HepG2 (cell line): ENCODE measurements around the gene SPI1. TPM values are rescaled to one million over a fixed set of nuclear protein-coding genes. Genes with fewer than 3 reads are reported as not detected.

Experiments used
- ATAC-seq: fragments of 200-7000 bp; cut with Tn5 transposase; 3 replicates; pipeline ENCODE4 v1.9.1; 2020; ENCODE audit warnings: mild to moderate bottlenecking, moderate library complexity
- BruUV-seq: library from RNA; stranded (reverse); fragments of 400-500 nt; replicated peaks from 2 replicates; lab custom pipeline; 2021; lab: Mats Ljungman, UMichigan
- CTCF ChIA-PET: fragments of 300-600 bp; formaldehyde crosslinking; extraction: SDS; loops from one replicate; lab custom pipeline; 2021; ENCODE audit warnings: low total read pairs, inconsistent platforms, low intra/inter-chr PET ratio; lab: Yijun Ruan, JAX
- POLR2A ChIA-PET: fragments of 350-600 bp; sonication (Branson Sonifier 250); formaldehyde crosslinking; loops from one replicate; lab custom pipeline; 2020; ENCODE audit warnings: antibody characterized with exemption, inconsistent platforms; lab: Yijun Ruan, JAX
- DNase-seq: peaks from one replicate; pipeline ENCODE4 v3.0.0-alpha.2; 2015; ENCODE audit warnings: low spot score
- FAIRE-seq: peaks from 3 replicates; lab custom pipeline; 2011; peaks lifted over from hg19 to GRCh38; lab: Jason Lieb, UNC
- H2AFZ ChIP-seq: one replicate; pipeline ENCODE4 v1.6.1; 2011; ENCODE audit warnings: low read length, inconsistent platforms
- H3K27ac ChIP-seq: fragments of 300-600 bp; 3 replicates; pipeline ENCODE4 v1.8.0; 2011; ENCODE audit warnings: mixed run types, mild to moderate bottlenecking, mixed read lengths, low read length, inconsistent platforms; ENCODE audit not compliant: insufficient read depth; ENCODE audit errors: extremely low read length
- H3K27me3 ChIP-seq, 2 experiments: fragments of 200-600 bp in 1 of 2; 2 replicates in 1 of 2; 3 replicates in 1 of 2; pipeline versions ENCODE4 v1.6.0 to v1.8.0; 2011; ENCODE audit warnings: low read length in 2 of 2, mild to moderate bottlenecking in 2 of 2, moderate library complexity in 2 of 2, inconsistent platforms in 1 of 2; ENCODE audit not compliant: insufficient read depth in 2 of 2, control insufficient read depth in 1 of 2
- H3K36me3 ChIP-seq, 2 experiments: fragments of 200-600 bp in 1 of 2; replicated peaks in 1 of 2; 2 replicates in 1 of 2; 3 replicates in 1 of 2; pipeline versions ENCODE4 v1.5.1 to v1.8.0; 2011; ENCODE audit warnings: low read length in 2 of 2, inconsistent platforms in 1 of 2; ENCODE audit not compliant: insufficient read depth in 2 of 2, control insufficient read depth in 1 of 2
- H3K4me1 ChIP-seq: 2 replicates; pipeline ENCODE4 v1.5.1; 2012; ENCODE audit warnings: low read length, inconsistent platforms; ENCODE audit not compliant: insufficient read depth
- H3K4me2 ChIP-seq: 2 replicates; pipeline ENCODE4 v1.6.0; 2011; ENCODE audit warnings: low read depth, low read length, inconsistent platforms
- H3K4me3 ChIP-seq, 3 experiments: fragments of 200-600 bp in 1 of 3; sonication (generic), shearing (Covaris generic) in 1 of 3; replicated peaks in 1 of 3; 2 replicates each; pipeline ENCODE4 v1.5.1; 2011 to 2016; ENCODE audit warnings: low read length in 3 of 3, inconsistent platforms in 2 of 3, low read depth in 2 of 3, mild to moderate bottlenecking in 2 of 3, control low read depth in 1 of 3, mixed read lengths in 1 of 3; ENCODE audit not compliant: insufficient read depth in 1 of 3
- H3K79me2 ChIP-seq: one replicate; pipeline ENCODE4 v1.6.1; 2011; ENCODE audit warnings: low read length, inconsistent platforms; ENCODE audit not compliant: insufficient read depth
- H3K9ac ChIP-seq: 2 replicates; pipeline ENCODE4 v1.6.0; 2011; ENCODE audit warnings: mild to moderate bottlenecking, low read depth, low read length, inconsistent platforms; ENCODE audit not compliant: insufficient read depth
- H3K9me3 ChIP-seq: 2 replicates; pipeline ENCODE4 v1.5.1; 2012; ENCODE audit warnings: mild to moderate bottlenecking, low read length
- H4K20me1 ChIP-seq: 2 replicates; pipeline ENCODE4 v1.6.0; 2011; ENCODE audit warnings: inconsistent platforms, mild to moderate bottlenecking, low read length, moderate library complexity; ENCODE audit not compliant: insufficient read depth
- ASH2L ChIP-seq: fragments of 300-600, 200-600 bp; sonication (generic); IDR thresholded peaks from 2 replicates; pipeline ENCODE4 v1.7.0; 2017; ENCODE audit warnings: low read depth, mild to moderate bottlenecking, moderate library complexity, mixed read lengths, low read length; ENCODE audit not compliant: insufficient read length
- DDIT3 ChIP-seq: sonication (generic); formaldehyde crosslinking; IDR thresholded peaks from 2 replicates; pipeline ENCODE4 v1.4.0; 2020; ENCODE audit warnings: mild to moderate bottlenecking, missing genetic modification reagents
- MTF2 ChIP-seq: sonication (generic); formaldehyde crosslinking; IDR thresholded peaks from 2 replicates; pipeline ENCODE4 v1.5.0; 2020; ENCODE audit warnings: missing genetic modification reagents, borderline replicate concordance
- MXD4 ChIP-seq: IDR thresholded peaks from 2 replicates; pipeline ENCODE4 v1.6.1; 2016; ENCODE audit warnings: mild to moderate bottlenecking, missing biosample characterization, missing genetic modification reagents
- YEATS4 ChIP-seq: sonication (generic); formaldehyde crosslinking; IDR thresholded peaks from 2 replicates; pipeline ENCODE4 v1.4.0; 2020; ENCODE audit warnings: missing genetic modification reagents, borderline replicate concordance
- ZNF180 ChIP-seq: sonication (generic); formaldehyde crosslinking; IDR thresholded peaks from 2 replicates; pipeline ENCODE4 v1.4.0; 2020; ENCODE audit warnings: low read depth, missing genetic modification reagents, borderline replicate concordance
- ZNF335 ChIP-seq: sonication (generic); formaldehyde crosslinking; IDR thresholded peaks from 2 replicates; pipeline ENCODE4 v1.4.0; 2020; ENCODE audit warnings: missing genetic modification reagents
- ZNF749 ChIP-seq: sonication (generic); formaldehyde crosslinking; IDR thresholded peaks from 2 replicates; pipeline ENCODE4 v1.8.0; 2022; ENCODE audit warnings: mild to moderate bottlenecking, missing genetic modification reagents, moderate library complexity, borderline replicate concordance
- WGBS: methylation state at CpG from one replicate; pipeline ENCODE4 v1.1.6; 2017; ENCODE audit warnings: low lambda C conversion rate; 5-methylcytosine and 5-hydroxymethylcytosine counted together
- in situ Hi-C: cut with HindIII; loops from 2 replicates; pipeline ENCODE4 v1.10.0; 2017; ENCODE audit warnings: low pct_unique_long_range_greater_than_20kb; ENCODE audit not compliant: extremely low pct_ligation_motif_present
- intact Hi-C: fragments of 100-400 bp; cut with micrococcal nuclease; formaldehyde crosslinking; loops from one replicate; pipeline ENCODE4 v1.10.0; 2022; ENCODE audit not compliant: unreplicated experiment
- microRNA-seq: library from miRNA; unstranded; fragments of <30 nt; microRNA quantifications from one replicate; pipeline ENCODE4, GENCODE V29; 2020
- polyA plus RNA-seq, 8 experiments: library from polyadenylated mRNA; depleted of rRNA in 3 of 8; stranded (reverse) in 7 of 8; unstranded in 1 of 8; fragments of >200 nt; fragmentation: Illumina TruSeq in 4 of 8; extraction: Trizol in 4 of 8; gene quantifications; 2 replicates each; pipeline versions ENCODE4 v1.2.1 to v1.2.3, GENCODE V29; 2011 to 2016; ENCODE audit warnings: low read depth in 4 of 8, missing spikeins in 1 of 8, mixed read lengths in 1 of 8; ENCODE audit not compliant: insufficient read depth in 1 of 8
- small RNA-seq, 3 experiments: library from RNA; depleted of rRNA; stranded (forward); fragments of <200 nt; gene quantifications; one replicate each; pipeline ENCODE3, GENCODE V24; 2012; ENCODE audit warnings: low read depth in 2 of 3, low replicate concordance in 1 of 3; ENCODE audit not compliant: insufficient read length in 3 of 3, insufficient read depth in 2 of 3
- total RNA-seq, 5 experiments: library from RNA; depleted of rRNA; stranded (reverse); fragments of >200 nt; fragmentation: Illumina TruSeq; extraction: Trizol; gene quantifications; 2 replicates each; pipeline ENCODE4 v1.2.3, GENCODE V29; 2016; ENCODE audit warnings: low read depth in 1 of 5

SPI1 gene
- total and polyA plus RNA-seq, 2 of the 13 experiments (the other 11 are each of a cell fraction or from before 2014, with no cell fraction given): not detected

- no peak for TF ChIP-seq MXD4
These were observed 71.9 kb downstream of the SPI1 start (continued) for GRCh38 chr11:47306484-47306844.

- H3K36me3 ChIP-seq: peaks cover 23 to 71% of the 10 kb centered on the region in 2 experiments
- H3K79me2 ChIP-seq: no peaks in the 10 kb centered on the region
- BruUV-seq: no TSS peak
These were observed 72.4 kb downstream of the SPI1 start for GRCh38 chr11:47305734-47306483.

More at GRCh38 chr11:47305734-47306483, 72.4 kb downstream of the SPI1 start:
- CTCF ChIA-PET: no interaction called here
- Histone ChIP-seq H3K9me3 (peaks cover 5% of the 10 kb centered on the region), H2AFZ (no peak overlapping the region), H3K4me1 (no peaks in the 10 kb centered on the region), H3K27ac (no peak overlapping the region), H3K4me2 (no peak overlapping the region), H3K27me3 (no peaks in the 10 kb centered on the region), H3K9ac (no peak overlapping the region), H4K20me1 (no peaks in the 10 kb centered on the region), H3K4me3 (no peak overlapping the region)
- DNase-seq: no peak
- in situ Hi-C loops: no loop called here
- ATAC-seq: no peak
- FAIRE-seq: no peak
- WGBS: 100% methylated on average over 2 of the region's 3 CpGs
- POLR2A ChIA-PET: no interaction called here
- intact Hi-C loops: no loop called here
- TF ChIP-seq MTF2 (CRISPR knock-in tag): no peak
- TF ChIP-seq ZNF335 (CRISPR knock-in tag): no peak
- TF ChIP-seq DDIT3: no peak
- TF ChIP-seq ZNF180: no peak
- TF ChIP-seq YEATS4: no peak
- TF ChIP-seq ASH2L: no peak
- no peak for TF ChIP-seq ZNF749 (CRISPR knock-in tag)

Small RNA genes within 50 kb of the gene (microRNA-seq; reads per million reads assigned to microRNA genes)
- gene MIR4487: not detected

Small RNA genes within 50 kb of the gene (small RNA-seq; reads per million reads assigned to genes)
- gene MIR4487: 0 reads per million in 3 experiments

Other genes starting within 250 kb of the SPI1 start
- 67.9 and 75.3 TPM in 2 replicates for gene ARFGAP2, start 201.7 kb downstream of the SPI1 start, total RNA-seq (2016; rRNA removed; fragmentation: Illumina TruSeq; extraction: Trizol)
- 32.3 and 40.5 TPM in 2 replicates for gene ARFGAP2, start 201.7 kb downstream of the SPI1 start, polyA plus RNA-seq (2011; rRNA removed)
- 86.4 and 93.3 TPM in 2 replicates for gene PACSIN3, start 192.1 kb downstream of the SPI1 start, total RNA-seq (2016; rRNA removed; fragmentation: Illumina TruSeq; extraction: Trizol)
- 47.9 and 56.8 TPM in 2 replicates for gene PACSIN3, start 192.1 kb downstream of the SPI1 start, polyA plus RNA-seq (2011; rRNA removed)
- gene DDB2, start 163.6 kb downstream of the SPI1 start, total RNA-seq (2016; rRNA removed; fragmentation: Illumina TruSeq; extraction: Trizol): 83.4 and 88.1 TPM in 2 replicates
- gene DDB2, start 163.6 kb downstream of the SPI1 start, polyA plus RNA-seq (2011; rRNA removed): 66.8 and 71.4 TPM in 2 replicates
- gene ACP2, start 129.7 kb downstream of the SPI1 start, total RNA-seq (2016; rRNA removed; fragmentation: Illumina TruSeq; extraction: Trizol): 7.8 and 20.2 TPM in 2 replicates
- 17.7 and 27.5 TPM in 2 replicates for gene ACP2, start 129.7 kb downstream of the SPI1 start, polyA plus RNA-seq (2011; rRNA removed)
- 36.5 and 41.8 TPM in 2 replicates for gene NR1H3, start 120.6 kb downstream of the SPI1 start, total RNA-seq (2016; rRNA removed; fragmentation: Illumina TruSeq; extraction: Trizol)
- gene NR1H3, start 120.6 kb downstream of the SPI1 start, polyA plus RNA-seq (2011; rRNA removed): 102 and 115 TPM in 2 replicates
- 16.4 and 18.0 TPM in 2 replicates for gene MADD, start 108.4 kb downstream of the SPI1 start, total RNA-seq (2016; rRNA removed; fragmentation: Illumina TruSeq; extraction: Trizol)
- gene MADD, start 108.4 kb downstream of the SPI1 start, polyA plus RNA-seq (2011; rRNA removed): 29.2 and 30.1 TPM in 2 replicates
- gene MYBPC3, start 25.8 kb downstream of the SPI1 start, total RNA-seq (2016; rRNA removed; fragmentation: Illumina TruSeq; extraction: Trizol): not detected in 2 replicates
- gene MYBPC3, start 25.8 kb downstream of the SPI1 start, polyA plus RNA-seq (2011; rRNA removed): 0.01 TPM in 1 of 2 replicates, not detected in the other
- 7.2 and 15.3 TPM in 2 replicates for gene SLC39A13, start 30.0 kb upstream of the SPI1 start, total RNA-seq (2016; rRNA removed; fragmentation: Illumina TruSeq; extraction: Trizol)
- gene SLC39A13, start 30.0 kb upstream of the SPI1 start, polyA plus RNA-seq (2011; rRNA removed): 30.5 and 40.7 TPM in 2 replicates
- gene PSMC3, start 47.9 kb upstream of the SPI1 start, total RNA-seq (2016; rRNA removed; fragmentation: Illumina TruSeq; extraction: Trizol): 214 and 279 TPM in 2 replicates
- 66.7 and 75.8 TPM in 2 replicates for gene PSMC3, start 47.9 kb upstream of the SPI1 start, polyA plus RNA-seq (2011; rRNA removed)
- gene RAPSN, start 70.6 kb upstream of the SPI1 start, total RNA-seq (2016; rRNA removed; fragmentation: Illumina TruSeq; extraction: Trizol): 0.60 and 1.2 TPM in 2 replicates
- gene RAPSN, start 70.6 kb upstream of the SPI1 start, polyA plus RNA-seq (2011; rRNA removed): 0.15 and 0.40 TPM in 2 replicates
- 80.1 and 93.4 TPM in 2 replicates for gene CELF1, start 174.6 kb upstream of the SPI1 start, total RNA-seq (2016; rRNA removed; fragmentation: Illumina TruSeq; extraction: Trizol)
- gene CELF1, start 174.6 kb upstream of the SPI1 start, polyA plus RNA-seq (2011; rRNA removed): 69.0 and 70.4 TPM in 2 replicates
- 91.5 and 129 TPM in 2 replicates for gene PTPMT1, start 187.1 kb upstream of the SPI1 start, total RNA-seq (2016; rRNA removed; fragmentation: Illumina TruSeq; extraction: Trizol)
- 55.6 and 59.4 TPM in 2 replicates for gene PTPMT1, start 187.1 kb upstream of the SPI1 start, polyA plus RNA-seq (2011; rRNA removed)
- gene KBTBD4, start 200.4 kb upstream of the SPI1 start, total RNA-seq (2016; rRNA removed; fragmentation: Illumina TruSeq; extraction: Trizol): 12.8 and 16.3 TPM in 2 replicates
- gene KBTBD4, start 200.4 kb upstream of the SPI1 start, polyA plus RNA-seq (2011; rRNA removed): 8.5 and 10.4 TPM in 2 replicates
- gene NDUFS3, start 200.5 kb upstream of the SPI1 start, total RNA-seq (2016; rRNA removed; fragmentation: Illumina TruSeq; extraction: Trizol): 151 and 177 TPM in 2 replicates
- gene NDUFS3, start 200.5 kb upstream of the SPI1 start, polyA plus RNA-seq (2011; rRNA removed): 136 and 184 TPM in 2 replicates
- 0.40 and 0.42 TPM in 2 replicates for gene FAM180B, start 208.1 kb upstream of the SPI1 start, total RNA-seq (2016; rRNA removed; fragmentation: Illumina TruSeq; extraction: Trizol)
- gene FAM180B, start 208.1 kb upstream of the SPI1 start, polyA plus RNA-seq (2011; rRNA removed): 0.72 and 1.0 TPM in 2 replicates
- not detected in 2 replicates for gene C1QTNF4, start 215.9 kb upstream of the SPI1 start, total RNA-seq (2016; rRNA removed; fragmentation: Illumina TruSeq; extraction: Trizol)
- gene C1QTNF4, start 215.9 kb upstream of the SPI1 start, polyA plus RNA-seq (2011; rRNA removed): 0.07 TPM in 1 of 2 replicates, not detected in the other